GM10248 (cell line): ENCODE data around the gene PROK2.

Experiments
- CTCF ChIA-PET: fragments of 300-600 bp; sonication (Branson Sonifier 250); formaldehyde crosslinking; extraction: SDS; loops from one replicate; lab custom pipeline; 2021; ENCODE audit warnings: antibody characterized with exemption; lab: Yijun Ruan, JAX
- POLR2A ChIA-PET: fragments of 350-650 bp; sonication (Branson Sonifier 250); formaldehyde crosslinking; extraction: SDS; loops from one replicate; lab custom pipeline; 2020; ENCODE audit warnings: antibody characterized with exemption; lab: Yijun Ruan, JAX
- DNase-seq: peaks from one replicate; pipeline ENCODE4 v3.0.0; 2012; ENCODE audit errors: extremely low spot score
- TF ChIP-seq, protein P1 (sequence below): IDR thresholded peaks from 2 replicates; pipeline ENCODE4 v1.5.1; 2012; ENCODE audit warnings: mild to moderate bottlenecking, low read depth; ENCODE audit errors: extremely low read depth, missing control alignments, control extremely low read depth

Gene PROK2

GRCh38 chr3:71805691-71806090 is 20.7 kb upstream of the PROK2 start:
- POLR2A ChIA-PET = no interaction called here

DNA sequence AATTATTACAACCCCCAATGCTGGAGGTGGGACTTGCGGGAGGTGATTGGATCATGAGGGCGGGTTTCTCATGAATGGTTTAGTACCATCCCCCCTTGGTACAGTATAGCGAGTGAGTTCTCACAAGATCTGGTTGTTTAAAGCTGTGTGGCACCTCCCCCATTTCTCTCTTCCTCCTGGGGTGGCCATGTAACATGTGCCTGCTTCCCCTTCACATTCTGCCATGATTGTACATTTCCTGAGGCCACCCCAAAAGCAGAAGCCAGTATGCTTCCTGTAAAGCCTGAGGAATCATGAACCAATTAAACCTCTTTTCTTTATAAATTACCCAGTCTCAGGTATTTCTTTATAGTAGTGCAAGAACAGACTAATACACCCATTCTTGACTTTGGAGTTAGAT is 20.3 kb upstream of the PROK2 start:
- no peak for DNase-seq
- ChIA-PET CTCF (no interaction called here), POLR2A (no interaction called here)
- TF ChIP-seq, protein P1, sequence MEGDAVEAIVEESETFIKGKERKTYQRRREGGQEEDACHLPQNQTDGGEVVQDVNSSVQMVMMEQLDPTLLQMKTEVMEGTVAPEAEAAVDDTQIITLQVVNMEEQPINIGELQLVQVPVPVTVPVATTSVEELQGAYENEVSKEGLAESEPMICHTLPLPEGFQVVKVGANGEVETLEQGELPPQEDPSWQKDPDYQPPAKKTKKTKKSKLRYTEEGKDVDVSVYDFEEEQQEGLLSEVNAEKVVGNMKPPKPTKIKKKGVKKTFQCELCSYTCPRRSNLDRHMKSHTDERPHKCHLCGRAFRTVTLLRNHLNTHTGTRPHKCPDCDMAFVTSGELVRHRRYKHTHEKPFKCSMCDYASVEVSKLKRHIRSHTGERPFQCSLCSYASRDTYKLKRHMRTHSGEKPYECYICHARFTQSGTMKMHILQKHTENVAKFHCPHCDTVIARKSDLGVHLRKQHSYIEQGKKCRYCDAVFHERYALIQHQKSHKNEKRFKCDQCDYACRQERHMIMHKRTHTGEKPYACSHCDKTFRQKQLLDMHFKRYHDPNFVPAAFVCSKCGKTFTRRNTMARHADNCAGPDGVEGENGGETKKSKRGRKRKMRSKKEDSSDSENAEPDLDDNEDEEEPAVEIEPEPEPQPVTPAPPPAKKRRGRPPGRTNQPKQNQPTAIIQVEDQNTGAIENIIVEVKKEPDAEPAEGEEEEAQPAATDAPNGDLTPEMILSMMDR = no peak

More at GRCh38 chr3:71805691-71806090, 20.7 kb upstream of the PROK2 start:
- TF ChIP-seq, protein P1 = no peak
- no peak for DNase-seq
- CTCF ChIA-PET = no interaction called here

- DNase-seq = no peak
- POLR2A ChIA-PET = no interaction called here
- TF ChIP-seq, protein P1 = no peak
- CTCF ChIA-PET = interaction anchor here (1.8 kb wide), 1 partner anchor 11 kb away, joined by 4 read pairs; no protein-coding TSS in a partner anchor
Measured at GRCh38 chr3:71803248-71803647, 18.3 kb upstream of the PROK2 start.

- no peak for DNase-seq
- CTCF ChIA-PET = interaction anchor here (1.3 to 1.8 kb wide), 3 partner anchors 9 to 22 kb away, joined by 3 to 4 read pairs (median 3); no protein-coding TSS in a partner anchor
- TF ChIP-seq, protein P1 = no peak
- POLR2A ChIA-PET = no interaction called here
Measured at GRCh38 chr3:71801986-71802385, 17.0 kb upstream of the PROK2 start.

- CTCF ChIA-PET = no interaction called here
- TF ChIP-seq, protein P1 = no peak
- DNase-seq = no peak
- POLR2A ChIA-PET = no interaction called here
Measured at GRCh38 chr3:71800023-71800422, 15.1 kb upstream of the PROK2 start.

- TF ChIP-seq, protein P1 = no peak
- no peak for DNase-seq
- ChIA-PET CTCF (no interaction called here), POLR2A (no interaction called here)
Measured at GRCh38 chr3:71797455-71797854, 12.5 kb upstream of the PROK2 start.
